CD8-positive, alpha-beta memory T cell (primary cell): ENCODE results near the gene KRTAP10-10. TPM values are rescaled to one million over a fixed set of nuclear protein-coding genes. Genes with fewer than 3 reads are reported as not detected.

Experiments used
- CTCF ChIA-PET: fragments of 350-600 bp; sonication (Branson Sonifier 250); formaldehyde crosslinking; loops from one replicate; lab custom pipeline; 2021; ENCODE audit warnings: antibody characterized with exemption; lab: Charles Lee
- POLR2A ChIA-PET: fragments of 350-600 bp; sonication (Branson Sonifier 250); formaldehyde crosslinking; loops from one replicate; lab custom pipeline; 2021; ENCODE audit warnings: antibody characterized with exemption; lab: Charles Lee
- DNase-seq, 5 donors: peaks; one replicate each; pipeline versions ENCODE4 v3.0.0 to v3.0.0-alpha.2; 2020 to 2022; ENCODE audit warnings: mixed read lengths in 1 of 5
- H3K27ac ChIP-seq: one replicate; pipeline ENCODE4 v1.7.0; 2013; ENCODE audit warnings: low read depth, mild to moderate bottlenecking, low read length, moderate library complexity
- H3K27me3 ChIP-seq: 2 replicates; pipeline ENCODE4 v1.7.0; 2013; ENCODE audit warnings: low read length, mild to moderate bottlenecking; ENCODE audit not compliant: insufficient read depth, poor library complexity, severe bottlenecking
- H3K36me3 ChIP-seq: 2 replicates; pipeline ENCODE4 v1.7.0; 2013; ENCODE audit warnings: mild to moderate bottlenecking, low read length, moderate library complexity; ENCODE audit not compliant: insufficient read depth
- H3K4me1 ChIP-seq: 2 replicates; pipeline ENCODE4 v1.7.0; 2013; ENCODE audit warnings: mild to moderate bottlenecking, low read length, moderate library complexity; ENCODE audit not compliant: insufficient read depth
- H3K4me3 ChIP-seq: 2 replicates; pipeline ENCODE4 v1.7.0; 2013; ENCODE audit warnings: mild to moderate bottlenecking, low read length
- H3K9me3 ChIP-seq: 2 replicates; pipeline ENCODE4 v1.7.0; 2013; ENCODE audit warnings: mild to moderate bottlenecking, low read length
- H3K27ac Mint-ChIP-seq, 8 donors: one replicate each; pipeline ENCODE4 v1.8.0; 2020 to 2021; ENCODE audit warnings: mixed read lengths in 8 of 8, mild to moderate bottlenecking in 6 of 8, inconsistent platforms in 3 of 8, moderate library complexity in 3 of 8
- H3K27me3 Mint-ChIP-seq, 2 donors: one replicate each; pipeline ENCODE4 v1.8.0; 2020 to 2021; ENCODE audit warnings: mixed read lengths in 2 of 2, mild to moderate bottlenecking in 1 of 2, moderate library complexity in 1 of 2
- H3K36me3 Mint-ChIP-seq, 3 donors: one replicate each; pipeline ENCODE4 v1.8.0; 2020 to 2021; ENCODE audit warnings: mixed read lengths in 3 of 3, inconsistent platforms in 1 of 3, mild to moderate bottlenecking in 1 of 3
- H3K4me1 Mint-ChIP-seq, 3 donors: one replicate each; pipeline ENCODE4 v1.8.0; 2020 to 2021; ENCODE audit warnings: mixed read lengths in 3 of 3, inconsistent platforms in 1 of 3, mild to moderate bottlenecking in 1 of 3
- H3K4me3 Mint-ChIP-seq, 7 donors: one replicate each; pipeline ENCODE4 v1.8.0; 2020 to 2021; ENCODE audit warnings: mixed read lengths in 7 of 7, mild to moderate bottlenecking in 6 of 7, moderate library complexity in 4 of 7, inconsistent platforms in 2 of 7
- H3K9me3 Mint-ChIP-seq, 5 donors: one replicate each; pipeline ENCODE4 v1.8.0; 2020 to 2022; ENCODE audit warnings: mixed read lengths in 5 of 5, mild to moderate bottlenecking in 3 of 5, moderate library complexity in 2 of 5, inconsistent platforms in 1 of 5
- polyA plus RNA-seq: library from polyadenylated mRNA; unstranded; fragments of 300-500 nt; fragmentation: Illumina TruSeq; gene quantifications from one replicate; pipeline ENCODE4 v1.2.3, GENCODE V29; 2021
- total RNA-seq, 2 experiments: library from RNA; stranded (reverse); gene quantifications; one replicate each; pipeline ENCODE4 v1.2.3, GENCODE V29; 2021

Gene KRTAP10-10
- total and polyA plus RNA-seq, 3 experiments from 2014 or later = not detected

DNA sequence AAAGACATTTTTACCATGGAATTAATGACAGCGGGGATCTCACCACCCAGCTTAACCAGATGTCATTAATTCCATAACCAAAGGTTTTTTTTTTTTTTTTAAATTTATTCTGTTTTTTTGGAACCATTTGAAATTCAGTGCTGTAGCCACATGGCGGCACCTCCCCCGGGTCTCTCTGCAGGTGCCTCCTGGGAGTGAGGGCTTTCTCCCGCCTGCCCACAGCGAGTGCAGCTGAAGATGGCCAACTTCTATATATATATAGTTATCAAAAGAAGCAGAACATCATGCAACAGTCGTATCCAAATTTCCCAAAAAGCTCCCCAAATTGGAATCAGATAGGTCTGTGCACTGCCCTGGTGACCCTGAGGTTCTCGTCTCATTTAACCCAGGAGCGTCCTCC lies 21.7 kb upstream of the KRTAP10-10 start:
- no peak overlapping the region for H3K27ac ChIP-seq
- no peak overlapping the region for H3K4me3 ChIP-seq
- no peak for DNase-seq
- Mint-ChIP-seq H3K36me3 (peaks cover 9 to 24% (median 16%) of the 10 kb centered on the region in 3 donors), H3K27me3 (peaks cover 0 to 2% of the 10 kb centered on the region in 2 donors), H3K4me1 (peaks cover 40 to 55% (median 51%) of the 10 kb centered on the region in 3 donors), H3K4me3 (no peak overlapping the region), H3K9me3 (peaks cover 13 to 27% (median 25%) of the 10 kb centered on the region in 5 donors), H3K27ac (peak overlapping the region in 2 of 8 donors; percentile 17 to 75)
- H3K36me3 ChIP-seq = no peaks in the 10 kb centered on the region
- ChIA-PET CTCF (no interaction called here), POLR2A (no interaction called here)
- peaks cover 47% of the 10 kb centered on the region for H3K4me1 ChIP-seq
- H3K27me3 ChIP-seq = no peaks in the 10 kb centered on the region
- peaks cover 4% of the 10 kb centered on the region for H3K9me3 ChIP-seq

DNA sequence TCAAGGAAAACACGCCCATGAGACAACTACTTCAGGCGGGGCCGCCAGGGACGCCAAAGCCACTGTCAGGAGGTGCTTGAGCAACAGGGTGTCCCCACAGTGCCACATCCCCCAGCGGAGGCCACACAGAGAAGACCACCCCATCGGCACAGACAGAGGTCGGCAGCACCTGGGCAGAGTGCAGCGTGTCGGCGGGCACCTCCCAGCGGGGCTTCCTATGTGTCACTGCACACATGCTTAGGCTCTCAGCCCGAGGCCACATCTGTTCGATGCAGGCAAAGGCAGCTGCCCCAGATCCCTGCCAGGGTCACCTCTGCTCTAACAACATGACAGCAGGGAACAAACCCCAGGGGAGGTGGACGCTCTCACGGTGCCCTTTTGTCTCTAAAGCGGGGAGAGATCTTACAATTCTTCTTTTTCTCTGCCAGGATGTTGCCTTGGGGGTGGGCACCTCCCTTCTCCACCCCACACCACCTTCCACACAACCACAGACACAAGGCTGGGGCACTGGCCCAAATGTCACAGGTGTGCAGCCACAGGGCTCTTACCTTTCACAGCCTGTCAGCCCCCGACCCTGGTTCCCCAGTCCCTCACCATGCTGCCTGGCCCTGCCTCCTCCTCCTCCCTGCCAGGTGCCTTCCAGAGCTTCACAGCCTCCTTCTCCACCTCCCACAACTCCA lies 21.1 kb upstream of the KRTAP10-10 start:
- CTCF ChIA-PET = no interaction called here

DNA sequence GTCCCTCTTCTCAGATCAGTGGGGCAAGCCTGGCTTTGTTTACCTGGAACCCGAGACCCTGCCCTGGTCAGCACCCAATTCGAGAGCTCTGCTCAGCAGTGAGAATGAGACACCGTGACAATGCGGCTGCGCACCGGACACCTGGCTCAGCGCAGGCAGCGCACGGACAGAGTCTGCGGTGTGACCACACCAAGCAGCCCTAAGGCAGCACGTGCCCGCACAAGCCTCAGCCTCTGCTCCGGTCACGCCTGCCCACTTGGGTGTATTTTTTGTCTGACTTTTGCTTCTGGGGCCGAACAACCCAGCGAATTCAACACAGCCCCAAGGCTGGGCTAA lies 20.6 kb upstream of the KRTAP10-10 start:
- H3K36me3 Mint-ChIP-seq = peaks cover 10 to 22% (median 17%) of the 10 kb centered on the region in 3 donors
- peaks cover 18 to 26% (median 22%) of the 10 kb centered on the region in 5 donors for H3K9me3 Mint-ChIP-seq
- peaks cover 0 to 2% of the 10 kb centered on the region in 2 donors for H3K27me3 Mint-ChIP-seq
- Histone ChIP-seq H3K4me3 (no peak overlapping the region), H3K36me3 (no peaks in the 10 kb centered on the region), H3K27ac (no peak overlapping the region), H3K4me1 (peaks cover 47% of the 10 kb centered on the region), H3K9me3 (peaks cover 3% of the 10 kb centered on the region), H3K27me3 (no peaks in the 10 kb centered on the region)
- H3K4me1 Mint-ChIP-seq = peaks cover 42 to 59% (median 54%) of the 10 kb centered on the region in 3 donors
- ChIA-PET POLR2A (no interaction called here), CTCF (no interaction called here)
- no peak for DNase-seq
- no peak overlapping the region for H3K4me3 Mint-ChIP-seq
- H3K27ac Mint-ChIP-seq = peak overlapping the region in 2 of 8 donors; percentile 24 to 66

More for the DNA sequence above, 21.1 kb upstream of the KRTAP10-10 start:
- Mint-ChIP-seq H3K27ac (peak overlapping the region in 5 of 8 donors; percentile 17 to 75 (median 45)), H3K4me1 (peaks cover 42 to 59% (median 54%) of the 10 kb centered on the region in 3 donors), H3K9me3 (peaks cover 18 to 29% (median 26%) of the 10 kb centered on the region in 5 donors), H3K27me3 (peaks cover 0 to 2% of the 10 kb centered on the region in 2 donors), H3K4me3 (peak overlapping the region in 1 of 7 donors; percentile 72), H3K36me3 (peaks cover 10 to 26% (median 20%) of the 10 kb centered on the region in 3 donors)
- POLR2A ChIA-PET = no interaction called here
- Histone ChIP-seq H3K9me3 (peaks cover 4% of the 10 kb centered on the region), H3K36me3 (no peaks in the 10 kb centered on the region), H3K4me1 (peaks cover 47% of the 10 kb centered on the region), H3K4me3 (no peak overlapping the region), H3K27me3 (no peaks in the 10 kb centered on the region), H3K27ac (no peak overlapping the region)
- peak in 1 of 5 donors; percentile 18 for DNase-seq

DNA sequence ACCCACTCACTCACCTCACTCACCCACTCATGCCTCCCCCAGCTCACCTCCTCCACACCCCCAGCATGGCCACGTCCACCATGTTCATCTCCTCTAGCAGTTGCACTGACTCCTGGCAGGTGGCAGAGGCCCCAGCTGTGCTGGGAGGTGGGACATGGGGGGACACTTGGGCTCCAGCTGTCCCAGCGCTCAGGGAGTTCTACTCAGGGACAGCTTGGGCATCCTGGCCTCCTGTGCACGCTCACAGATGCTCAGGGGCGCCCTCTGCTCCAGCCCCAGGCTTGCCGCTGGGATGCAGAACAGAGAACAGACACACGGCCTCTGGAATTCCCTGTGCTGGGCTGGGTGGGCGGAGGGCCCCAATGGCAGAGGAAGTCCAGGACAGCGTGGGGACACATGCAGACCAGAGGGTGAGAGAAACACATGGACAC lies 20.1 kb upstream of the KRTAP10-10 start:
- no peak for DNase-seq
- ChIA-PET CTCF (interaction anchor here (3.1 kb wide), 1 partner anchor 107 kb away, joined by 14 read pairs; no protein-coding TSS in a partner anchor), POLR2A (no interaction called here)
- no peaks in the 10 kb centered on the region for H3K36me3 ChIP-seq
- H3K4me1 ChIP-seq = peaks cover 47% of the 10 kb centered on the region
- peaks cover 42 to 59% (median 54%) of the 10 kb centered on the region in 3 donors for H3K4me1 Mint-ChIP-seq
- no peak overlapping the region for H3K4me3 ChIP-seq
- H3K9me3 ChIP-seq = no peaks in the 10 kb centered on the region
- no peak overlapping the region for H3K27ac ChIP-seq
- peak overlapping the region in 5 of 8 donors; percentile 33 to 83 (median 39) for H3K27ac Mint-ChIP-seq
- peaks cover 18 to 27% (median 24%) of the 10 kb centered on the region in 5 donors for H3K9me3 Mint-ChIP-seq
- H3K36me3 Mint-ChIP-seq = peaks cover 10 to 25% (median 17%) of the 10 kb centered on the region in 3 donors
- H3K4me3 Mint-ChIP-seq = peak overlapping the region in 2 of 7 donors; percentile 20 to 78
- H3K27me3 ChIP-seq = no peaks in the 10 kb centered on the region
- peaks cover 0 to 2% of the 10 kb centered on the region in 2 donors for H3K27me3 Mint-ChIP-seq

DNA sequence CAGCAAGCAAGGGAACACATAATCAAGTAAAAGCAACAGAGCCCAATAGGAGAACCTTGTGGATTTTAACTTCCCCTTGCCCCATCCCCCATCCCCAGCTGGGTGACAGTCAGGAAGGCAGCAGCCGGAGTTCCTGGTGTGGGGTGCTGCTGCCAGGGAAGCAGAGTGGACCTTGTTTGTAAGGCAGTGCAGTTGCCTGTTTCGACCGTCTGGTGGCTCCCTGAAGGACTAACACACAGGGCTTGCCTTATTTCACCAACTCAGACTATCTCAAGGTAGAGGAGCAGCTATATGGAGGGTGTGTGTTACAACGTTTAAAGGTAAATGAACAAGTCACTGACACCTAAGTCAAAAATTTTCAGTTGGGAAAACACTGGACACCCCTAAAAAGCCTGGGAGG lies 18.7 kb upstream of the KRTAP10-10 start:
- CTCF ChIA-PET = interaction anchor here (0.7 to 3.1 kb wide), 10 partner anchors 12 to 175 kb away, joined by 3 to 14 read pairs (median 4); partner anchors contain the start of genes KRTAP10-10, KRTAP10-5 and KRTAP12-3

DNA sequence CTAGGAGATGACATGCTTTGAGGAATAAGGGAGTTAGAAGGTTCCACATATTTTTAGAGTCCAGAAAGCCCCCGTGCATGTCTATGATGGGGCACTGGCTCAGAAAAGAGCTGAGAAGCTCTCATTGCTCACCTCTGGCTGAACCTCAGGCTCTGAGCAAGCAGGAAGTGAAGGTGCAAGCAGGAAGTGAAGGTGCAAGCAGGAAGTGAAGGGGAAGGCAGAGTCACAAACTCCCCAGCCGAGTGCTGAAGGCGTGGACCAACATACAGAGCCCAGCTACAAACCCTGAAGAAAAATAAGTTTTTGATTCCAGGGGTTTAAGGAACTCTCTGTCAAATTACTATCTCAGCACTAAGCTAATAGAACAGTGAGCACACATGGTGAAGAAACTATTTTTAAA lies 18.2 kb upstream of the KRTAP10-10 start:
- POLR2A ChIA-PET = interaction anchor here (1.2 to 1.9 kb wide), 2 partner anchors 35 to 39 kb away, joined by 4 to 23 read pairs; partner anchors contain the start of gene KRTAP12-3
- H3K4me1 Mint-ChIP-seq = peaks cover 45 to 64% (median 54%) of the 10 kb centered on the region in 3 donors

More for the DNA sequence above, 18.7 kb upstream of the KRTAP10-10 start:
- peaks cover 12 to 36% (median 19%) of the 10 kb centered on the region in 3 donors for H3K36me3 Mint-ChIP-seq
- H3K27ac Mint-ChIP-seq = peak overlapping the region; percentile 70 to 95 (median 91)
- Histone ChIP-seq H3K27ac (peak overlapping the region; percentile 57), H3K9me3 (peaks cover 6% of the 10 kb centered on the region), H3K36me3 (no peaks in the 10 kb centered on the region), H3K4me3 (peak overlapping the region; percentile 5), H3K27me3 (no peaks in the 10 kb centered on the region), H3K4me1 (peaks cover 47% of the 10 kb centered on the region)
- peaks cover 44 to 62% (median 54%) of the 10 kb centered on the region in 3 donors for H3K4me1 Mint-ChIP-seq
- no peak for DNase-seq
- POLR2A ChIA-PET = interaction anchor here (0.6 to 1.9 kb wide), 3 partner anchors 35 to 137 kb away, joined by 4 to 23 read pairs (median 4); partner anchors contain the start of gene KRTAP12-3
- peaks cover 25 to 37% (median 33%) of the 10 kb centered on the region in 5 donors for H3K9me3 Mint-ChIP-seq
- peak overlapping the region; percentile 16 to 86 (median 73) for H3K4me3 Mint-ChIP-seq
- H3K27me3 Mint-ChIP-seq = peaks cover 0 to 2% of the 10 kb centered on the region in 2 donors

DNA sequence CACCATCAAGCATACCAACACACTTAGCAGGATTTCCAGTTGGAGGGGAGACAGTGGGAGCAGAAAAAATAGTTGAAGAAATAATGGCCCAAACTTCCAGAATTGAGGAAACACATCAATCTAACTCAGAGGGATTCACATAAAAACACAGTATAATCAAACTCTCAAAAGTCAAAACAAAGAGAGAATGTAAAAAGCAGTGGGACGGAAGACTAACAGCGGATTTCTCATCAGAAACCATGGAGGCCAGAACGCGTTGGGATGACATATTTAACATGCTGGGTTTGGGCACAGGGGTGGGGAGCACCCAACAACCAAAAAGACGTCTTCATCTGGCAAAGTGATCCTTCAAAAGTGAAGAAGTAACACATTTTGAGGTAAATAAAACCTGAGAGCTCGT lies 17.3 kb upstream of the KRTAP10-10 start:
- no peak overlapping the region for H3K27ac ChIP-seq
- Mint-ChIP-seq H3K27me3 (no peaks in the 10 kb centered on the region), H3K9me3 (peaks cover 30 to 49% (median 45%) of the 10 kb centered on the region in 5 donors), H3K27ac (peak overlapping the region in 7 of 8 donors; percentile 44 to 95 (median 91)), H3K36me3 (peaks cover 15 to 48% (median 21%) of the 10 kb centered on the region in 3 donors), H3K4me3 (peak overlapping the region in 3 of 7 donors; percentile 18 to 44 (median 20)), H3K4me1 (peaks cover 47 to 60% (median 56%) of the 10 kb centered on the region in 3 donors)
- ChIA-PET POLR2A (interaction anchor here (1.9 kb wide), 1 partner anchor 38 kb away, joined by 23 read pairs; the partner anchor contains the start of gene KRTAP12-3), CTCF (interaction anchor here (1.3 to 3.1 kb wide), 5 partner anchors 18 to 110 kb away, joined by 3 to 14 read pairs (median 5); partner anchors contain the start of genes KRTAP10-10 and KRTAP12-3)
- H3K27me3 ChIP-seq = no peaks in the 10 kb centered on the region
- peaks cover 7% of the 10 kb centered on the region for H3K9me3 ChIP-seq
- DNase-seq = no peak
- H3K4me1 ChIP-seq = peaks cover 47% of the 10 kb centered on the region
- no peak overlapping the region for H3K4me3 ChIP-seq
- no peaks in the 10 kb centered on the region for H3K36me3 ChIP-seq

More for the DNA sequence above, 18.2 kb upstream of the KRTAP10-10 start:
- Mint-ChIP-seq H3K36me3 (peaks cover 13 to 40% (median 21%) of the 10 kb centered on the region in 3 donors), H3K27me3 (peaks cover 0 to 2% of the 10 kb centered on the region in 2 donors), H3K9me3 (peaks cover 29 to 41% (median 37%) of the 10 kb centered on the region in 5 donors), H3K27ac (peak overlapping the region; percentile 70 to 95 (median 91)), H3K4me3 (peak overlapping the region; percentile 16 to 86 (median 73))
- H3K4me1 ChIP-seq = peaks cover 47% of the 10 kb centered on the region
- H3K4me3 ChIP-seq = peak overlapping the region; percentile 5
- no peaks in the 10 kb centered on the region for H3K27me3 ChIP-seq
- no peaks in the 10 kb centered on the region for H3K36me3 ChIP-seq
- H3K9me3 ChIP-seq = peaks cover 7% of the 10 kb centered on the region
- CTCF ChIA-PET = interaction anchor here (0.7 to 3.1 kb wide), 10 partner anchors 11 to 175 kb away, joined by 3 to 14 read pairs (median 4); partner anchors contain the start of genes KRTAP10-10, KRTAP10-5 and KRTAP12-3
- DNase-seq = peak; percentile 20 to 81 (median 70)
- peak overlapping the region; percentile 57 for H3K27ac ChIP-seq
